Glomerular visceral epithelial cell (primary cell): ENCODE data around the gene LRRC23.
"Not testable (repeated sequence)": the region's sequence is repeated elsewhere in the genome, so short reads cannot be mapped to it uniquely, and the experiment has no call there.

Experiments
- DNase-seq: peaks from one replicate; pipeline ENCODE4 v3.0.0-alpha.2; 2016; ENCODE audit errors: extremely low spot score

Gene LRRC23

GRCh38 chr12:6902448-6902847 lies 2.2 kb upstream of the LRRC23 start:
- no peak for DNase-seq

DNA sequence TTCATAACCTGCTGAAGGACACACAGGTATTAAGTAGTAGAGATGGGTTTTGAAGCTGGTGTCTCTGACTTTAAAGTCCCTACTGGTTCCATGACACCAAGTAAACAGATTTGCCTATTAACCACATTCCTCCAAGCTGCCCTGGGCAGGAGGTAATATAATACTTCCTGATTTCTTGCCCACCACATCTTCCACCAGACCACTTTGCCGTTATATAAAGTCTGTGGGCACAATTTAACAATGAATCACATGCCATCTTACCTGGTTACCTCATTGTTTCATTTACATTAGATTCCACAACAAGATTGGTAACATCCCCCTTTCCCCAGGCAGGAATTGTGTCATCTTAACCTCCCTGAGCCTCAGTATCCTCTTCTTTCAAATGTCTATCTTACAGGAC lies 900 bp upstream of the LRRC23 start:
- peak; percentile 32 for DNase-seq

GRCh38 chr12:6905414-6906040 lies 905 bp downstream of the LRRC23 start:
- DNase-seq: no peak

DNA sequence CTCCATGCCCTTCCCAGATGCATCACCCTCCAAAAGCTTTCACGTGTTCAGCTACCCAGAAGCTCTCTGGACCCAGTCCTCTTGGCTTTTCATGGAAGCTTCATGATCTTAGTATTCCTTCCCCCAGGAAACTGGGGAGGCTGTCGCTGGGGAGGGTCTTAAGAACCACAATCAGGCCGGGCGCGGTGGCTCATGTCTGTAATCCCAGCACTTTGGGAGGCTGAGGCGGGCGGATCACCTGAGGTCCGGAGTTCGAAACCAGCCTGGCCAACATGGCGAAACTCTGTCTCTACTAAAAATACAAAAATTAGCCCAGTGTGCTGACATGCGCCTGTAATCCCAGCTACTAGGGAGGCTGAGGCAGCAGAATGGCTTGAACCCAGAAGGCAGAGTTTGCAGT lies 3.5 kb downstream of the LRRC23 start:
- not testable (repeated sequence) for DNase-seq

GRCh38 chr12:6909421-6910145 lies 5.0 kb downstream of the LRRC23 start:
- no peak for DNase-seq

DNA sequence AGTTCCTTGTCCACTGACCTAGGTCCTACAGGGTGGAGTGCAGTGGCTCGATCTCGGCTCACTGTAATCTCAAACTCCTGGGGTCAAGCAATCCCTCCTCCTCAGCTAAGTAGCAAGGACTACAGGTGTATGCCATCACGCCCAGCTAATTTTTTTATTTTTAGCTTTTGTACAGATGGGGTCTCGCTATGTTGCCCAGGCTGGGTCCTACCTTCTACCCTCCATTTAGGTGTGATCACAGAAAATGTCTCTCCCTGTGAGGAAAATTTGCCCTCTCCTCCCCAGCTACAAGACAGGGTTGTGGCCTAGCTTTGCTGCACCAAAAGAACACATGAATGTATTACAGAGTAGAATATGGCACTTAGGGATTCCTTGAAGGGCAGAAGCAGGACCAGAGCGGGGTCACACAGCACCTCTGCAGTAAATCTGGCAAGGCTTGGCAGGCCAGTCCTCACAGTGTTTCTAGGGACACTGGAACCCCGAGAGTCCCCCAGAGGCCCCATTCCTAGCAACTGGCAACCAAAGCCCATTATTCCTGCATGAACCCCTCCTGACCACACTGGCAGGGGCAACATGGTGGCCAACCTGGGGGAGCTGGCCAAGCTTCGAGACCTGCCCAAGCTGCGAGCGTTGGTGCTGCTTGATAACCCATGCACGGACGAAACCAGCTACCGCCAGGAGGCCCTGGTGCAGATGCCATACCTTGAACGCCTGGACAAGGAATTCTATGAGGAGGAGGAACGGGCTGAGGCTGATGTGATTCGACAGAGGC lies 7.7 kb downstream of the LRRC23 start:
- no peak for DNase-seq

DNA sequence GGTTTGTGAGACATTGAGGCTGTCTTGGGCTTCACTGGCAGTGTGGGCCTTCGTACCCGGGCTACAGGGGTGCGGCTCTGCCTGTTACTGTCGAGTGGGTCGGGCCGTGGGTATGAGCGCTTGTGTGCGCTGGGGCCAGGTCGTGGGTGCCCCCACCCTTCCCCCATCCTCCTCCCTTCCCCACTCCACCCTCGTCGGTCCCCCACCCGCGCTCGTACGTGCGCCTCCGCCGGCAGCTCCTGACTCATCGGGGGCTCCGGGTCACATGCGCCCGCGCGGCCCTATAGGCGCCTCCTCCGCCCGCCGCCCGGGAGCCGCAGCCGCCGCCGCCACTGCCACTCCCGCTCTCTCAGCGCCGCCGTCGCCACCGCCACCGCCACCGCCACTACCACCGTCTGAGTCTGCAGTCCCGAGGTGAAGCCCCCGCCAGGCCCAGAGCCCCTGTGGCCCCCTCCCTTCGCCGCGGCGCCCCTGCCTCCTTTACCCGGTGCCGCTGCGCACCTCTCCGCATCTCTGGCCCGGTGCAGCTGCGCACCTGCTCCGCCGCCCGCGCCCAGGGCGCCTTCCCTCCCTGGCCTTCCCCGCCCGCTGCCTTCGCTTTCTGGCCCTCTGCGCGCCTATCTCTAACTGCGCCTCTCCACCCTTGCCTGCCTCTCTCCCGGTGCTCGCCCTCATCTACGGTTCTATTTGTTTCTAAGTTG lies 9.8 kb downstream of the LRRC23 start, which contains the start of gene ENO2:
TSS of gene ENO2 (plus strand) at position 335 of the 701 bp plus-strand sequence. CDS start 1,253 bp downstream, outside the sequence.
- DNase-seq: peak; percentile 65

GRCh38 chr12:6914947-6915788 lies 10.5 kb downstream of the LRRC23 start:
- DNase-seq: no peak

DNA sequence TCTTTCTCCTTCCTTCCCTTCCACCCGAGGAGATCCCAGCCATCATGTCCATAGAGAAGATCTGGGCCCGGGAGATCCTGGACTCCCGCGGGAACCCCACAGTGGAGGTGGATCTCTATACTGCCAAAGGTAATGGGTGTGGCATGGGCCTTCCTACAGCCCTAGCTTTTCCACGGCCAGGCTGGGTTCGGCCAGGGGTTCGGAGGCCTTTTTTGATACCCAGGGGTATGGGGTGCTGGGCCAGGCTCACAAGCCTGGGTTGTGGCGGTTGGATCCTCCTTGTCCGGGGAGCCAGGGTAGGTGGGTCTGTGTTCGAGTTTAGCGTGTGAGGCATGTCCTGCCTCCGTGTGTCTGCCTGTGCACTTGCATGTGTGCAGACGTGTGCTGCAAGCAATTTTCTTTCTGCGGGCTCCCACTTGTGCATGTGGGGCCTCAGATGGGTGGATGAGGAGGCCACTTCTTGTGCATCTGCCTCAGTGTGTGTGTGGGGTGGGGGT lies 11.2 kb downstream of the LRRC23 start:
- no peak for DNase-seq

DNA sequence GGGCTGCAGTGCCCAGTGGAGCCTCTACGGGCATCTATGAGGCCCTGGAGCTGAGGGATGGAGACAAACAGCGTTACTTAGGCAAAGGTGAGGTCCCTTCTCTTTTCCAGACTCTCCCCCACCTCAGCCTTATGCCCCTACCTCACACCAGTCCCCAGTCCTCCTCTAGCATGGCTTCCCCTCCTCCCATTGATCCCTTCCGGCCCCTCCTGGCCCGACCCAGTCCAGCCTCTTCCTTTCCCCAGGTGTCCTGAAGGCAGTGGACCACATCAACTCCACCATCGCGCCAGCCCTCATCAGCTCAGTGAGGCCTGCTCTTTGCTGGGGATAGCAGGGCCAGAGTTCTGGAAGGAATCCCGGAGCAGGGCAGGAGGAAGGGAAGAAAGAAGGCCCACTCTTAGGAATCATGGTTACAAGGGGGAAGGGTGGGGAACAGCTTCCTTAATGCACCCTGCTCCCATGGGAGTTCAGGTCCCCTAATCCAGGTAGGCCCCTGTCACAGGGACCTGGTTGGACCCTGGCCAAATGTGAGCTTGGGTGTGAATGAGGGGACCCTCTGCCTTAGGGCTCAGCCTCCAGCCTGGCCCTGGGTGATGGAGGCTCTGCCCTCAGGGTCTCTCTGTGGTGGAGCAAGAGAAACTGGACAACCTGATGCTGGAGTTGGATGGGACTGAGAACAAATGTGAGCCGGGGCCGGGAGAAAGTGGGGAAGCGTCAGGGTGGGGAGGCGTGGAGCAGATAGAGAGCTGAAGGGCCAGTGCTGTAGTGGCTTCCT lies 12.0 kb downstream of the LRRC23 start:
- DNase-seq: no peak

- DNase-seq: peak; percentile 71
Observed at GRCh38 chr12:6917491-6918231, 13.0 kb downstream of the LRRC23 start.

DNA sequence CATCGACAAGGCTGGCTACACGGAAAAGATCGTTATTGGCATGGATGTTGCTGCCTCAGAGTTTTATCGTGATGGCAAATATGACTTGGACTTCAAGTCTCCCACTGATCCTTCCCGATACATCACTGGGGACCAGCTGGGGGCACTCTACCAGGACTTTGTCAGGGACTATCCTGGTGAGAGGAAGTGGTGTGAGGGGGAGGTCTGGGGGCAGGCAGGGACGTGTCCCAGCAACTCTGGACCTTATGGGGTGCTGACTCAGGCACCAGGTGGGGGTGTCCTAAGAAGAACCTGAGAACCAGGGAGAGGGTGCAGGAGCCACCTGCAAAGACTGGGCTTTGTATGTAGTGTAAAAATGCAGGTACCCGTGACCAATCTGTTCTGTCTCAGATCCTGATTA lies 15.0 kb downstream of the LRRC23 start:
- no peak for DNase-seq

DNA sequence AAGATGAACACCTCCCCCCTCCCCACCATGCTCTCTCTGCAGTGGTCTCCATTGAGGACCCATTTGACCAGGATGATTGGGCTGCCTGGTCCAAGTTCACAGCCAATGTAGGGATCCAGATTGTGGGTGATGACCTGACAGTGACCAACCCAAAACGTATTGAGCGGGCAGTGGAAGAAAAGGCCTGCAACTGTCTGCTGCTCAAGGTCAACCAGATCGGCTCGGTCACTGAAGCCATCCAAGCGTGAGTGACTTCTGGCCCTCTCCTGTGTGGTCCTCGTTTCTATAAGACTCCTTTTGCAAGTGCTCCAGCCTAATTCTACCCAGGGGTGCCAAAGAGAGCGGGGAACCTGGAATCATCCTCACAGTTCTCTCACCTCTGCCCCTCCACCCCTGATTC lies 16.9 kb downstream of the LRRC23 start:
- DNase-seq: no peak

GRCh38 chr12:6921996-6922946 lies 17.6 kb downstream of the LRRC23 start:
- no peak for DNase-seq

DNA sequence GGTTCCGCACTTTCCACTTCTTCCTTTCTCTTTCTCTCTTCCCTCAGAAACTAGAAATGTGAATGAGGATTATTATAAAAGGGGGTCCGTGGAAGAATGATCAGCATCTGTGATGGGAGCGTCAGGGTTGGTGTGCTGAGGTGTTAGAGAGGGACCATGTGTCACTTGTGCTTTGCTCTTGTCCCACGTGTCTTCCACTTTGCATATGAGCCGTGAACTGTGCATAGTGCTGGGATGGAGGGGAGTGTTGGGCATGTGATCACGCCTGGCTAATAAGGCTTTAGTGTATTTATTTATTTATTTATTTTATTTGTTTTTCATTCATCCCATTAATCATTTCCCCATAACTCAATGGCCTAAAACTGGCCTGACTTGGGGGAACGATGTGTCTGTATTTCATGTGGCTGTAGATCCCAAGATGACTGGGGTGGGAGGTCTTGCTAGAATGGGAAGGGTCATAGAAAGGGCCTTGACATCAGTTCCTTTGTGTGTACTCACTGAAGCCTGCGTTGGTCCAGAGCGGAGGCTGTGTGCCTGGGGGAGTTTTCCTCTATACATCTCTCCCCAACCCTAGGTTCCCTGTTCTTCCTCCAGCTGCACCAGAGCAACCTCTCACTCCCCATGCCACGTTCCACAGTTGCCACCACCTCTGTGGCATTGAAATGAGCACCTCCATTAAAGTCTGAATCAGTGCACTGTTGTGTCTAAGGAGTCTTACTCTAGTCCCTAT lies 18.5 kb downstream of the LRRC23 start:
- no peak for DNase-seq

GRCh38 chr12:6923851-6924250 lies 19.2 kb downstream of the LRRC23 start:
- no peak for DNase-seq

DNA sequence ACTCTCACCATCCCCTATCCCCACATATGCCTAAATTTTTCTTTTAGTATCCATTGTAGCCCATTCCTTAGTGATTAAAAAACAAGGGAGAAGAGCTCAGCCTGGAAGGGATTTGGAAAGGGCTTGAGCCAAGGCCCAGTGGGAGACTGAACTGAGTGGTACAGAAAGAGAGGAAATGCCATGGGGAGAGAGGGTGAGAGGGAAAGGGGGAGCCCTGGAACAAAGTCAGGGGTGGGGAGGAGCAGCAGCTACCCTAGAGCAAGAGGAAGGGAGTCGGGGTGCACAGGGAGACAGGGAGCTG lies 20.6 kb downstream of the LRRC23 start:
- DNase-seq: no peak
